Stimulated activated CD8-positive, alpha-beta memory T cell treated with anti-CD3 and anti-CD28 coated beads, Interleukin-12 subunit alpha, Interleukin-12 subunit beta, amount 100 ng/mL, for 24 hours (primary cell): ENCODE measurements around the gene CAMK1.
"Not testable (repeated sequence)": the region's sequence is repeated elsewhere in the genome, so short reads cannot be mapped to it uniquely, and the experiment has no call there.

Source experiments
- DNase-seq: peaks from one replicate; pipeline ENCODE4 v3.0.0-alpha.2; 2020; ENCODE audit errors: extremely low read depth

The CAMK1 gene

GRCh38 chr3:9776896-9777693 is 7.3 kb upstream of the CAMK1 start:
- DNase-seq: no peak

GRCh38 chr3:9771007-9771406 is 1.3 kb upstream of the CAMK1 start:
- not testable (repeated sequence) for DNase-seq

GRCh38 chr3:9770276-9770812 is 597 bp upstream of the CAMK1 start:
- DNase-seq: no peak

GRCh38 chr3:9769012-9769411 is 735 bp downstream of the CAMK1 start:
- no peak for DNase-seq

- no peak for DNase-seq
Measured at GRCh38 chr3:9768141-9768775, 1.5 kb downstream of the CAMK1 start.

GRCh38 chr3:9767418-9767817 is 2.3 kb downstream of the CAMK1 start:
- no peak for DNase-seq

- DNase-seq: no peak
Measured at GRCh38 chr3:9765865-9766264, 3.9 kb downstream of the CAMK1 start.

- DNase-seq: no peak
Measured at GRCh38 chr3:9762871-9763270, 6.9 kb downstream of the CAMK1 start.

- DNase-seq: no peak
Measured at GRCh38 chr3:9761919-9762318, 7.8 kb downstream of the CAMK1 start.

- no peak for DNase-seq
Measured at GRCh38 chr3:9760779-9761505, 8.8 kb downstream of the CAMK1 start.

- no peak for DNase-seq
Measured at GRCh38 chr3:9757427-9757826, 12.3 kb downstream of the CAMK1 start.

- no peak for DNase-seq
Measured at GRCh38 chr3:9754678-9755077, 15.1 kb downstream of the CAMK1 start.

GRCh38 chr3:9750556-9751411 is 19.0 kb downstream of the CAMK1 start:
- no peak for DNase-seq

- DNase-seq: peak; percentile 91
Measured at GRCh38 chr3:9749645-9750555, 19.8 kb downstream of the CAMK1 start, which contains the start of gene OGG1. OGG1 (plus strand) TSS chr3:9749952; CDS start chr3:9750287, 335 bp downstream.

GRCh38 chr3:9749296-9749644 is 20.5 kb downstream of the CAMK1 start:
- no peak for DNase-seq

GRCh38 chr3:9748031-9748430 is 21.7 kb downstream of the CAMK1 start:
- no peak for DNase-seq

GRCh38 chr3:9747267-9747666 is 22.5 kb downstream of the CAMK1 start:
- no peak for DNase-seq

- no peak for DNase-seq
Measured at GRCh38 chr3:9746330-9746729, 23.4 kb downstream of the CAMK1 start.

GRCh38 chr3:9745521-9745920 is 24.2 kb downstream of the CAMK1 start:
- no peak for DNase-seq

- DNase-seq: no peak
Measured at GRCh38 chr3:9744162-9744561, 25.6 kb downstream of the CAMK1 start.
